OCI-LY1 (cell line): ENCODE data around the gene ZP2.

Source experiments
- CTCF ChIP-seq: fragments of 200-600 bp; sonication (generic), shearing (Covaris generic); IDR thresholded peaks from 2 replicates; pipeline ENCODE4 v1.5.1; 2017; ENCODE audit warnings: mild to moderate bottlenecking, antibody characterized with exemption, low read length, moderate library complexity, mixed read lengths
- EZH2 ChIP-seq: fragments of 200-600 bp; sonication (generic), shearing (Covaris generic); IDR thresholded peaks from 2 replicates; pipeline ENCODE4 v1.8.0; 2017; ENCODE audit warnings: borderline replicate concordance, mixed run types, mild to moderate bottlenecking, antibody characterized with exemption, low read length, moderate library complexity, mixed read lengths

- TF ChIP-seq CTCF (peak; percentile 79), EZH2 (no peak)
These were observed 54.5 kb downstream of the ZP2 start for GRCh38 chr16:21156767-21157467.
